Mesenchymal stem cell (in vitro differentiated cells and primary cell): ENCODE measurements around the gene C2orf76.

Experiments
- DNase-seq: peaks from one replicate; pipeline ENCODE4 v3.0.0-alpha.2; 2013
- H2AFZ ChIP-seq: one replicate; pipeline ENCODE4 v1.6.1; 2013; ENCODE audit warnings: low read depth, mild to moderate bottlenecking, control low read depth, inconsistent platforms, low read length, moderate library complexity
- H2AK5ac ChIP-seq: 2 replicates; pipeline ENCODE4 v1.6.1; 2013; ENCODE audit warnings: low read length, moderate library complexity, mild to moderate bottlenecking, inconsistent platforms; ENCODE audit not compliant: severe bottlenecking
- H2BK120ac ChIP-seq: one replicate; pipeline ENCODE4 v1.6.1; 2013; ENCODE audit warnings: low read depth, mild to moderate bottlenecking, inconsistent platforms, low read length, moderate library complexity
- H2BK12ac ChIP-seq, 2 experiments: one replicate each; pipeline ENCODE4 v1.6.1; 2013; ENCODE audit warnings: inconsistent platforms in 2 of 2, low read length in 2 of 2, mild to moderate bottlenecking in 2 of 2, moderate library complexity in 2 of 2, control low read depth in 1 of 2
- H2BK15ac ChIP-seq: one replicate; pipeline ENCODE4 v1.6.1; 2013; ENCODE audit warnings: mild to moderate bottlenecking, low read depth, inconsistent platforms; ENCODE audit not compliant: poor library complexity, severe bottlenecking
- H2BK5ac ChIP-seq: 2 replicates; pipeline ENCODE4 v1.6.1; 2013; ENCODE audit warnings: low read depth, mild to moderate bottlenecking, low read length, control low read depth, inconsistent platforms; ENCODE audit not compliant: poor library complexity, severe bottlenecking
- H3K14ac ChIP-seq, 2 experiments: one replicate each; pipeline ENCODE4 v1.6.1; 2013; ENCODE audit warnings: inconsistent platforms in 2 of 2, low read length in 2 of 2, control low read depth in 1 of 2, mild to moderate bottlenecking in 1 of 2, moderate library complexity in 1 of 2
- H3K18ac ChIP-seq, 2 experiments: one replicate each; pipeline ENCODE4 v1.6.1; 2013; ENCODE audit warnings: inconsistent platforms in 2 of 2, low read length in 2 of 2, control low read depth in 1 of 2, low read depth in 1 of 2, mild to moderate bottlenecking in 1 of 2
- H3K23ac ChIP-seq, 2 experiments: one replicate each; pipeline ENCODE4 v1.6.1; 2013; ENCODE audit warnings: inconsistent platforms in 2 of 2, low read length in 2 of 2, mild to moderate bottlenecking in 2 of 2, moderate library complexity in 2 of 2, control low read depth in 1 of 2
- H3K27ac ChIP-seq: 2 replicates; pipeline ENCODE4 v1.5.1; 2013; ENCODE audit warnings: mild to moderate bottlenecking, moderate library complexity, low read length, control low read depth, inconsistent platforms; ENCODE audit not compliant: poor library complexity, severe bottlenecking
- H3K27me3 ChIP-seq, 2 experiments: 2 replicates each; pipeline versions ENCODE4 v1.6.1 to v1.7.0; 2013; ENCODE audit warnings: low read length in 2 of 2, mild to moderate bottlenecking in 2 of 2, moderate library complexity in 2 of 2, control low read depth in 1 of 2, inconsistent platforms in 1 of 2; ENCODE audit not compliant: control insufficient read depth in 1 of 2, insufficient read depth in 1 of 2
- H3K36me3 ChIP-seq, 2 experiments: 2 replicates each; pipeline versions ENCODE4 v1.6.1 to v1.7.0; 2013; ENCODE audit warnings: low read length in 2 of 2, control low read depth in 1 of 2, inconsistent platforms in 1 of 2, low read depth in 1 of 2, mild to moderate bottlenecking in 1 of 2; ENCODE audit not compliant: insufficient read depth in 2 of 2, control insufficient read depth in 1 of 2
- H3K4ac ChIP-seq, 2 experiments: one replicate each; pipeline ENCODE4 v1.6.1; 2013; ENCODE audit warnings: inconsistent platforms in 2 of 2, low read length in 2 of 2, mild to moderate bottlenecking in 2 of 2, moderate library complexity in 2 of 2, control low read depth in 1 of 2, low read depth in 1 of 2
- H3K4me1 ChIP-seq: 2 replicates; pipeline ENCODE4 v1.6.1; 2013; ENCODE audit warnings: low read depth, low read length, control low read depth; ENCODE audit not compliant: control insufficient read depth, insufficient read depth
- H3K4me2 ChIP-seq: 2 replicates; pipeline ENCODE4 v1.6.1; 2013; ENCODE audit warnings: low read length, mild to moderate bottlenecking, inconsistent platforms; ENCODE audit not compliant: poor library complexity, severe bottlenecking
- H3K4me3 ChIP-seq, 2 experiments: 2 replicates each; pipeline versions ENCODE4 v1.5.1 to v1.7.0; 2013; ENCODE audit warnings: low read length in 2 of 2, mild to moderate bottlenecking in 2 of 2, control low read depth in 1 of 2, low read depth in 1 of 2; ENCODE audit not compliant: insufficient read depth in 1 of 2
- H3K79me1 ChIP-seq: replicated peaks from 2 replicates; pipeline ENCODE4 v1.6.1; 2013; ENCODE audit warnings: mild to moderate bottlenecking, control low read depth, low read length, inconsistent platforms; ENCODE audit not compliant: poor library complexity, severe bottlenecking
- H3K9ac ChIP-seq: 2 replicates; pipeline ENCODE4 v1.7.0; 2013; ENCODE audit warnings: mild to moderate bottlenecking, low read length, moderate library complexity
- H3K9me3 ChIP-seq: 2 replicates; pipeline ENCODE4 v1.7.0; 2013; ENCODE audit warnings: mild to moderate bottlenecking, low read length; ENCODE audit not compliant: control insufficient read depth
- H4K8ac ChIP-seq: one replicate; pipeline ENCODE4 v1.6.1; 2013; ENCODE audit warnings: inconsistent platforms, mild to moderate bottlenecking, low read length, moderate library complexity
- H4K91ac ChIP-seq: one replicate; pipeline ENCODE4 v1.6.1; 2013; ENCODE audit warnings: mild to moderate bottlenecking, low read length, inconsistent platforms
- WGBS: methylation state at CpG from one replicate; pipeline ENCODE4 v1.1.7; 2013; ENCODE audit warnings: mixed read lengths; 5-methylcytosine and 5-hydroxymethylcytosine counted together

C2orf76 gene

DNA sequence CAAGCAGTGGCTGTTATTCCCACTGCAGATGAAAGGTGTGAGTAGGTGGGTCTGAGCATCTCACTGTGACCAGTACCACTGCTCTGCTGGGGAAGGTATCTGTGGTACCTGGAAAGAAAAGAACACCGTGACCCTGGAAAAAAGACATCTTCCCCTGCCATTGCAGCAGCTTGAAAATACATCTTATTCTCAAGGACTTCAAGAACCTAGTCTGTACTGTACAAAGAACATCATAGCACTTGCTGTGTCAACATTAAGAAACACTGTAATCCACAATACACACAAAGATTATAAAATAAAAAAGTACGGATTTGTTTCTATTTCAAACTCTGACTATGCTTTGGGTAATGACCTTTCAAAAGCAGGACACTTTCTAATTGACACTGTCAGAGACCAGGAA, 28.9 kb downstream of the C2orf76 start:
- Histone ChIP-seq H3K18ac (no peak overlapping the region), H2BK12ac (no peak overlapping the region), H3K27ac (no peak overlapping the region), H2AK5ac (no peak overlapping the region), H3K79me1 (peaks cover 5% of the 10 kb centered on the region), H4K91ac (no peak overlapping the region), H3K27me3 (no peaks in the 10 kb centered on the region), H2AFZ (no peak overlapping the region), H3K9me3 (no peaks in the 10 kb centered on the region), H3K36me3 (peaks cover 4 to 17% of the 10 kb centered on the region in 2 experiments), H3K4ac (no peak overlapping the region), H4K8ac (no peak overlapping the region), H2BK5ac (no peak overlapping the region), H3K4me1 (no peaks in the 10 kb centered on the region), H2BK15ac (no peak overlapping the region), H3K9ac (no peak overlapping the region), H3K4me3 (no peak overlapping the region), H3K4me2 (no peak overlapping the region), H3K14ac (no peak overlapping the region), H3K23ac (no peak overlapping the region), H2BK120ac (no peak overlapping the region)
- 100% methylated on average over 2 of the region's 2 CpGs for WGBS
- no peak for DNase-seq

DNA sequence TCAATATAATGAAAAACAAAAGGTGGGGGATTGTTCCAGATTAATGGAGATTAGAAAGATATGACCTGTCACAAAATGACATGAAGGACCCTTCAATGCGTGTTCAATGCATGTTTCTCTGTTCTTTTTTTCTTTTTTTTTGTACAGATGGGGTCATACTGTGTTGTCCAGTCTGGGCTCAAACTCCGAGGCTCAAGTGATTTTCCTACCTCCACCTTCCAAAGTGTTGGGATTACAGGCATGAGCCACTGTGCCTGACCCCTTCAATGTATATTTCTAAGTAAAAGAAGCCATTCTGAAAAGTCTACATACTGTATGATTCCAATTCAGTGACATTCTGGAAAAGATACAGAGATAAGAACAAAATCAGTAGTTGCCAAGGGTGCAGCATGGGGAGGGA, 32.8 kb downstream of the C2orf76 start:
- Histone ChIP-seq H3K27ac (no peak overlapping the region), H3K4me2 (no peak overlapping the region), H3K9ac (no peak overlapping the region), H3K14ac (no peak overlapping the region), H2AK5ac (no peak overlapping the region), H3K79me1 (no peaks in the 10 kb centered on the region), H2AFZ (no peak overlapping the region), H3K23ac (no peak overlapping the region), H2BK12ac (no peak overlapping the region), H3K4me1 (no peaks in the 10 kb centered on the region), H3K18ac (no peak overlapping the region), H4K8ac (no peak overlapping the region), H2BK120ac (no peak overlapping the region), H3K27me3 (no peaks in the 10 kb centered on the region), H4K91ac (no peak overlapping the region), H3K36me3 (peaks cover 4 to 15% of the 10 kb centered on the region in 2 experiments), H3K4me3 (no peak overlapping the region), H3K4ac (no peak overlapping the region), H2BK15ac (no peak overlapping the region), H3K9me3 (no peaks in the 10 kb centered on the region), H2BK5ac (no peak overlapping the region)
- DNase-seq = no peak
- 87% methylated on average over 1 of the region's 2 CpGs for WGBS

GRCh38 chr2:119333360-119333759, 33.3 kb downstream of the C2orf76 start:
- H3K14ac ChIP-seq = no peak overlapping the region
- no peak overlapping the region for H3K4ac ChIP-seq
- H2BK15ac ChIP-seq = no peak overlapping the region
- no peak overlapping the region for H2BK12ac ChIP-seq
- no peak overlapping the region for H3K4me3 ChIP-seq
- H3K18ac ChIP-seq = no peak overlapping the region
- H3K27me3 ChIP-seq = no peaks in the 10 kb centered on the region
- WGBS = 77% methylated on average over 3 of the region's 3 CpGs
- no peak for DNase-seq
- no peak overlapping the region for H4K8ac ChIP-seq
- no peak overlapping the region for H2AK5ac ChIP-seq
- no peak overlapping the region for H3K4me2 ChIP-seq
- no peaks in the 10 kb centered on the region for H3K4me1 ChIP-seq
- H4K91ac ChIP-seq = no peak overlapping the region
- no peaks in the 10 kb centered on the region for H3K79me1 ChIP-seq
- no peak overlapping the region for H2BK120ac ChIP-seq
- H3K9me3 ChIP-seq = no peaks in the 10 kb centered on the region
- no peak overlapping the region for H3K27ac ChIP-seq
- no peak overlapping the region for H3K9ac ChIP-seq
- H2BK5ac ChIP-seq = no peak overlapping the region
- H3K23ac ChIP-seq = no peak overlapping the region
- peaks cover 4 to 12% of the 10 kb centered on the region in 2 experiments for H3K36me3 ChIP-seq
- no peak overlapping the region for H2AFZ ChIP-seq

DNA sequence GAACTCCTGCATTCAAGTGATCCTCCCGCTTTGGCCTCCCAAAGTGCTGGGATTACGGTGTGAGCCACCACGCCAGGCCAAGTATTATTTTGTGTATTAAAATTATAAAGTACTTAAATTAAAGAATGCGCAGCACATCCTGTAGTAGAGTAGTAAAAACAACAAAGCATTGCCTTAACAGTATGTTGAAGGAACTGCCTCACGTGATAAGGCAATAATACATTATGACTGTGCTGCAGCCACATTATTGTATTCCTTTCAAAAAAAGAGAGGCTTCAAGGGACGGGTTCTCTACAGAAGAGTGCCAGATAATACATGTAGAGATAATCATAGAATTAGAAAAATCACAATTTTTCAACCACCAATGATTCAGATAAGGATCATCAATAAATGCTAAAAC, 33.7 kb downstream of the C2orf76 start:
- H2BK12ac ChIP-seq = no peak overlapping the region
- H2AK5ac ChIP-seq = no peak overlapping the region
- DNase-seq = no peak
- no peak overlapping the region for H2BK5ac ChIP-seq
- H3K4ac ChIP-seq = no peak overlapping the region
- H2BK15ac ChIP-seq = no peak overlapping the region
- H3K18ac ChIP-seq = no peak overlapping the region
- H3K27ac ChIP-seq = no peak overlapping the region
- H3K9ac ChIP-seq = no peak overlapping the region
- no peak overlapping the region for H4K91ac ChIP-seq
- H4K8ac ChIP-seq = no peak overlapping the region
- no peak overlapping the region for H3K14ac ChIP-seq
- no peak overlapping the region for H3K4me3 ChIP-seq
- 100% methylated on average over 2 of the region's 6 CpGs for WGBS
- H3K27me3 ChIP-seq = no peaks in the 10 kb centered on the region
- no peaks in the 10 kb centered on the region for H3K4me1 ChIP-seq
- peaks cover 4 to 12% of the 10 kb centered on the region in 2 experiments for H3K36me3 ChIP-seq
- H3K79me1 ChIP-seq = no peaks in the 10 kb centered on the region
- no peak overlapping the region for H3K23ac ChIP-seq
- H3K4me2 ChIP-seq = no peak overlapping the region
- H2BK120ac ChIP-seq = no peak overlapping the region
- H3K9me3 ChIP-seq = no peaks in the 10 kb centered on the region
- no peak overlapping the region for H2AFZ ChIP-seq
